K562 (cell line): ENCODE results near the gene OSBPL10. TPM values are rescaled to one million over a fixed set of nuclear protein-coding genes. Genes with fewer than 3 reads are reported as not detected.

Experiments used
- ATAC-seq: fragments of 200-7000 bp; cut with Tn5 transposase; 3 replicates; pipeline ENCODE4 v1.9.1; 2020; ENCODE audit warnings: moderate library complexity
- BruUV-seq: library from RNA; stranded (reverse); fragments of 400-500 nt; replicated peaks from 2 replicates; lab custom pipeline; 2021; lab: Mats Ljungman, UMichigan
- CTCF ChIA-PET: fragments of 300-600 bp; formaldehyde crosslinking; extraction: SDS; loops from one replicate; lab custom pipeline; 2021; ENCODE audit warnings: low intra/inter-chr PET ratio; lab: Yijun Ruan, JAX
- POLR2A ChIA-PET: fragments of 300-600, 350-650 bp; sonication (Branson Sonifier 250); formaldehyde crosslinking; extraction: SDS; loops from one replicate; lab custom pipeline; 2021; ENCODE audit warnings: antibody characterized with exemption, inconsistent platforms; lab: Yijun Ruan, JAX
- DNase-seq, 4 experiments: peaks; one replicate each; pipeline versions ENCODE4 v3.0.0 to v3.0.0-alpha.2; 2011 to 2018; ENCODE audit warnings: low spot score in 3 of 4, mixed read lengths in 3 of 4; ENCODE audit errors: extremely low read depth in 1 of 4
- FAIRE-seq: peaks from 2 replicates; lab custom pipeline; 2011; peaks lifted over from hg19 to GRCh38; lab: Jason Lieb, UNC
- H2AFZ ChIP-seq: 2 replicates; pipeline ENCODE4 v1.6.0; 2011; ENCODE audit warnings: low read depth, low read length, control low read depth, inconsistent platforms
- H3K27ac ChIP-seq: fragments of 200-600 bp; 3 replicates; pipeline ENCODE4 v1.8.0; 2011; ENCODE audit warnings: low read depth, mild to moderate bottlenecking, control low read depth, inconsistent platforms, low read length, moderate library complexity, mixed read lengths; ENCODE audit errors: extremely low read depth
- H3K27me3 ChIP-seq, 2 experiments: fragments of 300-600 bp in 1 of 2; 2 replicates in 1 of 2; 3 replicates in 1 of 2; pipeline versions ENCODE4 v1.6.0 to v1.8.0; 2011; ENCODE audit warnings: inconsistent platforms in 2 of 2, low read length in 2 of 2, mild to moderate bottlenecking in 1 of 2, mixed read lengths in 1 of 2, moderate library complexity in 1 of 2; ENCODE audit not compliant: control insufficient read depth in 2 of 2, insufficient read depth in 2 of 2
- H3K36me3 ChIP-seq: fragments of 300-600 bp; 3 replicates; pipeline ENCODE4 v1.8.0; 2011; ENCODE audit warnings: mild to moderate bottlenecking, low read length, inconsistent platforms; ENCODE audit not compliant: control insufficient read depth, insufficient read depth
- H3K4me1 ChIP-seq, 2 experiments: fragments of 200-600 bp in 1 of 2; replicated peaks in 1 of 2; 2 replicates in 1 of 2; 3 replicates in 1 of 2; pipeline versions ENCODE4 v1.5.1 to v1.8.0; 2011; ENCODE audit warnings: inconsistent platforms in 2 of 2, low read length in 2 of 2, mild to moderate bottlenecking in 1 of 2, mixed read lengths in 1 of 2, moderate library complexity in 1 of 2; ENCODE audit not compliant: control insufficient read depth in 2 of 2, insufficient read depth in 2 of 2
- H3K4me2 ChIP-seq: 2 replicates; pipeline ENCODE4 v1.6.1; 2011; ENCODE audit warnings: low read length, control low read depth, inconsistent platforms, mixed read lengths; ENCODE audit not compliant: insufficient read depth
- H3K4me3 ChIP-seq: fragments of 200-600 bp; sonication (generic), shearing (Covaris generic); 2 replicates; pipeline ENCODE4 v1.5.1; 2016; ENCODE audit warnings: control low read depth, inconsistent platforms
- H3K79me2 ChIP-seq: fragments of 200-600 bp; 3 replicates; pipeline ENCODE4 v1.8.0; 2011; ENCODE audit warnings: low read length, inconsistent platforms; ENCODE audit not compliant: control insufficient read depth, insufficient read depth
- H3K9ac ChIP-seq, 2 experiments: 2 replicates each; pipeline versions ENCODE4 v1.6.0 to v1.6.1; 2011; ENCODE audit warnings: low read depth in 2 of 2, low read length in 2 of 2, control low read depth in 1 of 2, inconsistent platforms in 1 of 2, mild to moderate bottlenecking in 1 of 2, mixed read lengths in 1 of 2; ENCODE audit not compliant: insufficient read depth in 1 of 2
- H3K9me1 ChIP-seq: one replicate; pipeline ENCODE4 v1.6.0; 2011; ENCODE audit warnings: inconsistent platforms, mild to moderate bottlenecking, low read length, moderate library complexity; ENCODE audit not compliant: control insufficient read depth, insufficient read depth
- H3K9me3 ChIP-seq: replicated peaks from 2 replicates; pipeline ENCODE4 v1.5.1; 2011; ENCODE audit warnings: low read depth, low read length, inconsistent platforms; ENCODE audit not compliant: control insufficient read depth, insufficient read depth
- H4K20me1 ChIP-seq: replicated peaks from 2 replicates; pipeline ENCODE4 v1.6.1; 2011; ENCODE audit warnings: low read length, inconsistent platforms, mixed read lengths; ENCODE audit not compliant: control insufficient read depth, insufficient read depth
- FOXA1 ChIP-seq: fragments of 450-650 bp; IDR thresholded peaks from 2 replicates; pipeline ENCODE4 v1.6.1; 2016; ENCODE audit warnings: mild to moderate bottlenecking, borderline replicate concordance
- WGBS: fragments of 100-300 bp; shearing (Covaris generic); methylation state at CpG from one replicate; pipeline ENCODE4 v1.1.6; 2016; ENCODE audit warnings: low coverage, mixed read lengths; ENCODE audit not compliant: insufficient coverage; ENCODE audit errors: missing lambda C conversion rate; 5-methylcytosine and 5-hydroxymethylcytosine counted together
- in situ Hi-C: fragments of 300-500 bp; cut with MboI; formaldehyde crosslinking; loops from 4 replicates; pipeline ENCODE4 v1.15.0; 2018; ENCODE audit warnings: inconsistent platforms, mixed read lengths
- intact Hi-C: fragments of 100-400 bp; cut with micrococcal nuclease; formaldehyde crosslinking; loops from 2 replicates; pipeline ENCODE4 v1.14.2; 2022
- polyA plus RNA-seq, 8 experiments: library from polyadenylated mRNA; depleted of rRNA in 4 of 8; stranded (reverse) in 5 of 8; unstranded in 3 of 8; fragments of >200 nt; fragmentation: Nextera tagmentation in 2 of 8; fragmentation: Illumina TruSeq in 1 of 8; extraction: Ambion mirVana in 2 of 8; extraction: Trizol in 1 of 8; gene quantifications; 2 replicates each; pipeline versions ENCODE4 v1.2.1 to v1.2.3, GENCODE V29; 2011 to 2014; ENCODE audit warnings: inconsistent platforms in 1 of 8, missing spikeins in 1 of 8
- total RNA-seq, 7 experiments: library from RNA; depleted of rRNA in 6 of 7; stranded (reverse); fragments of >200 nt in 6 of 7; fragmentation: Illumina TruSeq in 2 of 7; extraction: Trizol in 2 of 7; gene quantifications; 2 replicates each; pipeline versions ENCODE4 v1.2.1 to v1.2.3, GENCODE V29; 2011 to 2021; ENCODE audit warnings: low replicate concordance in 1 of 7
- TF ChIP-seq, protein P1 (sequence below), 2 experiments: fragments of 450-650 bp; formaldehyde crosslinking in 1 of 2; IDR thresholded peaks; 2 replicates each; pipeline versions ENCODE4 v1.4.0 to v1.6.1; 2014 to 2020; ENCODE audit warnings: mild to moderate bottlenecking in 2 of 2, borderline replicate concordance in 1 of 2, low read depth in 1 of 2
- TF ChIP-seq, protein P2 (sequence below), 3 experiments: IDR thresholded peaks in 2 of 3; conservative IDR thresholded peaks in 1 of 3; 2 replicates each; pipeline ENCODE4 v1.5.1; 2011 to 2012; ENCODE audit warnings: low read length in 3 of 3, mild to moderate bottlenecking in 3 of 3, control low read depth in 2 of 3, improper control_type of control experiment in 1 of 3, inconsistent platforms in 1 of 3, low read depth in 1 of 3, mixed read lengths in 1 of 3, moderate library complexity in 1 of 3; ENCODE audit not compliant: insufficient read depth in 2 of 3
- TF ChIP-seq, protein P3 (sequence below), 3 experiments: fragments of 200-800 bp in 1 of 3; fragments of 250-450 bp in 1 of 3; fragments of 450-650 bp in 1 of 3; sonication (Bioruptor Pico) in 1 of 3; sonication (Bioruptor generic) in 1 of 3; formaldehyde crosslinking in 1 of 3; IDR thresholded peaks; 2 replicates each; pipeline versions ENCODE4 v1.6.1 to v1.8.0; 2016 to 2022; ENCODE audit warnings: mild to moderate bottlenecking in 2 of 3, missing genetic modification characterization in 2 of 3, missing compliant biosample characterization in 1 of 3, moderate library complexity in 1 of 3

The OSBPL10 gene
- total and polyA plus RNA-seq, 9 of the 15 experiments (the other 6 are each of a cell fraction or from before 2014, with no cell fraction given) = 0.03 to 0.19 (median 0.14) TPM; not detected in 2

DNA sequence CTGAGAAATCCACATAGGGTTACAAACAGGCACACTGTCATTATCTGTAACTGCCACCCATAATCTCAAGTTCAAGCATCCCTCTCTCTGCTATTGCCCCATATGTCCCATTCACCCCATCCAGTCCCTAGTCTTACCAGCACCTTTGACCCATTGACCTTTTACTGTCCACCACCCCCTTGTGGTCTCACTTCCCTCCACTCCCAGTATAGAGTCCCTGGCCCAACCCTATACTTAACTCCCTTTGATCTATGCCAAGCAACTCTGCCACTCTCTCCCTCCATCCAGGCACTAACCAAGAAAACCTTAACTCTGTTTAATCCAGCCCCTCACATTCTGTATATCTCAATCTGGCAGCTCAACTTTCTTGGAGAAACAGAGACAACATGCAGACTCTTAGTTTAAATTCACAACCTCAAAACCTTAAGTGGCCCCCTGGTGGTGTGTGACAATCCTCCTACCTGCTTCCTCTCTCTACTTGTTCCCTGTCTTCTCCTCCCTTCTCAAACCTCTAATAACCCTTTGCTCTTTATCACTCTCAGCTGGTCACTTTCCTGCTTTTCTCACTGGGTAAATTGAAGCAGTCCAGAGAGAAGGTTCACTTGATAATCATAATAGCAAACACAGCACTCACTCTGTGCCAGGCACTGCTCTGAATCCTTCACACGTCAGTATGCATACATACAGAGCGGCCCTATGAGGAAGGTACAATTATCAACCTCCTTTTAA is 285.6 kb downstream of the OSBPL10 start:
- no peaks in the 10 kb centered on the region for H3K4me1 ChIP-seq
- CTCF ChIA-PET = no interaction called here
- H3K9me1 ChIP-seq = no peaks in the 10 kb centered on the region
- H4K20me1 ChIP-seq = no peaks in the 10 kb centered on the region
- H3K27me3 ChIP-seq = no peaks in the 10 kb centered on the region; a peak in 1 of 5 replicates
- in situ Hi-C loops = no loop called here
- H3K9me3 ChIP-seq = no peaks in the 10 kb centered on the region
- H3K9ac ChIP-seq = no peak overlapping the region
- no peak overlapping the region for H3K27ac ChIP-seq
- DNase-seq (peak in 2 of 4 experiments; percentile 16 to 22), FAIRE-seq (no peak), ATAC-seq (peak; percentile 73)
- intact Hi-C loops = loop anchor here (5.0 to 10.0 kb wide), 3 partner anchors 163 to 921 kb away; partner anchors contain the start of gene STT3B
- H3K36me3 ChIP-seq = no peaks in the 10 kb centered on the region
- H3K4me2 ChIP-seq = no peak overlapping the region
- BruUV-seq = no TSS peak
- POLR2A ChIA-PET = no interaction called here
- H2AFZ ChIP-seq = no peak overlapping the region
- no peaks in the 10 kb centered on the region for H3K79me2 ChIP-seq
- WGBS = 2% methylated on average over 2 of the region's 2 CpGs
- no peak overlapping the region for H3K4me3 ChIP-seq
- TF ChIP-seq FOXA1 = no peak
- TF ChIP-seq, protein P1, sequence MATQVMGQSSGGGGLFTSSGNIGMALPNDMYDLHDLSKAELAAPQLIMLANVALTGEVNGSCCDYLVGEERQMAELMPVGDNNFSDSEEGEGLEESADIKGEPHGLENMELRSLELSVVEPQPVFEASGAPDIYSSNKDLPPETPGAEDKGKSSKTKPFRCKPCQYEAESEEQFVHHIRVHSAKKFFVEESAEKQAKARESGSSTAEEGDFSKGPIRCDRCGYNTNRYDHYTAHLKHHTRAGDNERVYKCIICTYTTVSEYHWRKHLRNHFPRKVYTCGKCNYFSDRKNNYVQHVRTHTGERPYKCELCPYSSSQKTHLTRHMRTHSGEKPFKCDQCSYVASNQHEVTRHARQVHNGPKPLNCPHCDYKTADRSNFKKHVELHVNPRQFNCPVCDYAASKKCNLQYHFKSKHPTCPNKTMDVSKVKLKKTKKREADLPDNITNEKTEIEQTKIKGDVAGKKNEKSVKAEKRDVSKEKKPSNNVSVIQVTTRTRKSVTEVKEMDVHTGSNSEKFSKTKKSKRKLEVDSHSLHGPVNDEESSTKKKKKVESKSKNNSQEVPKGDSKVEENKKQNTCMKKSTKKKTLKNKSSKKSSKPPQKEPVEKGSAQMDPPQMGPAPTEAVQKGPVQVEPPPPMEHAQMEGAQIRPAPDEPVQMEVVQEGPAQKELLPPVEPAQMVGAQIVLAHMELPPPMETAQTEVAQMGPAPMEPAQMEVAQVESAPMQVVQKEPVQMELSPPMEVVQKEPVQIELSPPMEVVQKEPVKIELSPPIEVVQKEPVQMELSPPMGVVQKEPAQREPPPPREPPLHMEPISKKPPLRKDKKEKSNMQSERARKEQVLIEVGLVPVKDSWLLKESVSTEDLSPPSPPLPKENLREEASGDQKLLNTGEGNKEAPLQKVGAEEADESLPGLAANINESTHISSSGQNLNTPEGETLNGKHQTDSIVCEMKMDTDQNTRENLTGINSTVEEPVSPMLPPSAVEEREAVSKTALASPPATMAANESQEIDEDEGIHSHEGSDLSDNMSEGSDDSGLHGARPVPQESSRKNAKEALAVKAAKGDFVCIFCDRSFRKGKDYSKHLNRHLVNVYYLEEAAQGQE (IDR thresholded peaks at IDR 0.05; ENCODE audit: borderline replicate concordance) = peak; percentile 10; the same call in 1 of the 2 replicates
- TF ChIP-seq, protein P1 (CRISPR knock-in tag; IDR thresholded peaks at IDR 0.05; ENCODE audit: low read depth) = no peak
- TF ChIP-seq, protein P2, sequence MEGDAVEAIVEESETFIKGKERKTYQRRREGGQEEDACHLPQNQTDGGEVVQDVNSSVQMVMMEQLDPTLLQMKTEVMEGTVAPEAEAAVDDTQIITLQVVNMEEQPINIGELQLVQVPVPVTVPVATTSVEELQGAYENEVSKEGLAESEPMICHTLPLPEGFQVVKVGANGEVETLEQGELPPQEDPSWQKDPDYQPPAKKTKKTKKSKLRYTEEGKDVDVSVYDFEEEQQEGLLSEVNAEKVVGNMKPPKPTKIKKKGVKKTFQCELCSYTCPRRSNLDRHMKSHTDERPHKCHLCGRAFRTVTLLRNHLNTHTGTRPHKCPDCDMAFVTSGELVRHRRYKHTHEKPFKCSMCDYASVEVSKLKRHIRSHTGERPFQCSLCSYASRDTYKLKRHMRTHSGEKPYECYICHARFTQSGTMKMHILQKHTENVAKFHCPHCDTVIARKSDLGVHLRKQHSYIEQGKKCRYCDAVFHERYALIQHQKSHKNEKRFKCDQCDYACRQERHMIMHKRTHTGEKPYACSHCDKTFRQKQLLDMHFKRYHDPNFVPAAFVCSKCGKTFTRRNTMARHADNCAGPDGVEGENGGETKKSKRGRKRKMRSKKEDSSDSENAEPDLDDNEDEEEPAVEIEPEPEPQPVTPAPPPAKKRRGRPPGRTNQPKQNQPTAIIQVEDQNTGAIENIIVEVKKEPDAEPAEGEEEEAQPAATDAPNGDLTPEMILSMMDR (IDR thresholded peaks at IDR 0.05 in 2 of 3, conservative IDR thresholded peaks at IDR 0.05 in 1 of 3; ENCODE audit: insufficient read depth in 2 of 3, low read depth in 1 of 3, low read length in 3 of 3) = peak; percentile 2 to 44 (median 38); a peak in 4 of 6 replicates
- TF ChIP-seq, protein P3, sequence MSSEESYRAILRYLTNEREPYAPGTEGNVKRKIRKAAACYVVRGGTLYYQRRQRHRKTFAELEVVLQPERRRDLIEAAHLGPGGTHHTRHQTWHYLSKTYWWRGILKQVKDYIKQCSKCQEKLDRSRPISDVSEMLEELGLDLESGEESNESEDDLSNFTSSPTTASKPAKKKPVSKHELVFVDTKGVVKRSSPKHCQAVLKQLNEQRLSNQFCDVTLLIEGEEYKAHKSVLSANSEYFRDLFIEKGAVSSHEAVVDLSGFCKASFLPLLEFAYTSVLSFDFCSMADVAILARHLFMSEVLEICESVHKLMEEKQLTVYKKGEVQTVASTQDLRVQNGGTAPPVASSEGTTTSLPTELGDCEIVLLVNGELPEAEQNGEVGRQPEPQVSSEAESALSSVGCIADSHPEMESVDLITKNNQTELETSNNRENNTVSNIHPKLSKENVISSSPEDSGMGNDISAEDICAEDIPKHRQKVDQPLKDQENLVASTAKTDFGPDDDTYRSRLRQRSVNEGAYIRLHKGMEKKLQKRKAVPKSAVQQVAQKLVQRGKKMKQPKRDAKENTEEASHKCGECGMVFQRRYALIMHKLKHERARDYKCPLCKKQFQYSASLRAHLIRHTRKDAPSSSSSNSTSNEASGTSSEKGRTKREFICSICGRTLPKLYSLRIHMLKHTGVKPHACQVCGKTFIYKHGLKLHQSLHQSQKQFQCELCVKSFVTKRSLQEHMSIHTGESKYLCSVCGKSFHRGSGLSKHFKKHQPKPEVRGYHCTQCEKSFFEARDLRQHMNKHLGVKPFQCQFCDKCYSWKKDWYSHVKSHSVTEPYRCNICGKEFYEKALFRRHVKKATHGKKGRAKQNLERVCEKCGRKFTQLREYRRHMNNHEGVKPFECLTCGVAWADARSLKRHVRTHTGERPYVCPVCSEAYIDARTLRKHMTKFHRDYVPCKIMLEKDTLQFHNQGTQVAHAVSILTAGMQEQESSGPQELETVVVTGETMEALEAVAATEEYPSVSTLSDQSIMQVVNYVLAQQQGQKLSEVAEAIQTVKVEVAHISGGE (CRISPR knock-in tag; IDR thresholded peaks at IDR 0.05) = no peak
